Activated CD4-positive, alpha-beta T cell treated with anti-CD3 and anti-CD28 coated beads, Interleukin-10, Interleukin-2, amounts not matched to agents 100 ng/mL and 50 ng/mL, durations not matched to agents 16 hours and 8 hours (primary cell): ENCODE results near the gene ECT2L.

Experiments
- DNase-seq: peaks from one replicate; pipeline ENCODE4 v3.0.0-alpha.2; 2020

The ECT2L gene

GRCh38 chr6:138795809-138796603 lies at the start of gene ECT2L:
Gene ECT2L, plus strand, starts transcription at chr6:138796087. Its CDS starts 17,188 bp downstream, at chr6:138813275.
- DNase-seq = no peak

- DNase-seq = no peak
Observed at GRCh38 chr6:138752017-138752416, 43.9 kb upstream of the ECT2L start.

GRCh38 chr6:138757136-138757535 lies 38.8 kb upstream of the ECT2L start:
- DNase-seq = no peak

GRCh38 chr6:138765896-138766655 lies 29.8 kb upstream of the ECT2L start:
- DNase-seq = peak; percentile 38

GRCh38 chr6:138769102-138769676 lies 26.7 kb upstream of the ECT2L start:
- DNase-seq = no peak

- DNase-seq = no peak
Observed at GRCh38 chr6:138772596-138773176, 23.2 kb upstream of the ECT2L start.

- peak; percentile 95 for DNase-seq
Observed at GRCh38 chr6:138773177-138774091, 22.5 kb upstream of the ECT2L start, which contains the start of gene CCDC28A. Gene CCDC28A, plus strand, starts transcription at chr6:138773769. Its CDS starts 2,352 bp downstream, at chr6:138776121.

- no peak for DNase-seq
Observed at GRCh38 chr6:138774370-138774769, 21.5 kb upstream of the ECT2L start.

- no peak for DNase-seq
Observed at GRCh38 chr6:138776659-138777058, 19.2 kb upstream of the ECT2L start.

- DNase-seq = no peak
Observed at GRCh38 chr6:138778331-138778730, 17.6 kb upstream of the ECT2L start.

- DNase-seq = no peak
Observed at GRCh38 chr6:138782243-138782642, 13.6 kb upstream of the ECT2L start.

GRCh38 chr6:138785079-138785478 lies 10.8 kb upstream of the ECT2L start:
- no peak for DNase-seq

- no peak for DNase-seq
Observed at GRCh38 chr6:138785980-138786379, 9.9 kb upstream of the ECT2L start.

GRCh38 chr6:138787138-138787537 lies 8.7 kb upstream of the ECT2L start:
- DNase-seq = no peak

GRCh38 chr6:138796771-138797170 lies 884 bp downstream of the ECT2L start:
- DNase-seq = no peak

GRCh38 chr6:138797806-138798446 lies 2.0 kb downstream of the ECT2L start:
- DNase-seq = no peak

- no peak for DNase-seq
Observed at GRCh38 chr6:138800377-138801150, 4.7 kb downstream of the ECT2L start.

GRCh38 chr6:138803331-138803730 lies 7.4 kb downstream of the ECT2L start:
- no peak for DNase-seq

- no peak for DNase-seq
Observed at GRCh38 chr6:138803861-138804260, 8.0 kb downstream of the ECT2L start.

GRCh38 chr6:138805016-138805765 lies 9.3 kb downstream of the ECT2L start:
- DNase-seq = no peak
